Heart left ventricle (tissue), 13 donors: ENCODE data around the gene GBP3.
"Not testable (repeated sequence)": the region's sequence is repeated elsewhere in the genome, so short reads cannot be mapped to it uniquely, and the experiment has no call there.

Experiments used
- CTCF ChIP-seq, 12 donors: fragments of 200-600 bp; sonication (generic) in 4 of 12; IDR thresholded peaks; one replicate each; pipeline versions ENCODE4 v1.5.0 to v1.8.0; 2018 to 2022; ENCODE audit warnings: antibody characterized with exemption in 12 of 12, mild to moderate bottlenecking in 5 of 12
- POLR2A ChIP-seq, 2 donors: fragments of 450-650 bp; IDR thresholded peaks; one replicate each; pipeline ENCODE4 v1.6.1; 2017; ENCODE audit warnings: antibody characterized with exemption in 2 of 2, mild to moderate bottlenecking in 2 of 2, moderate library complexity in 2 of 2
- donor health status: ischemic (EF 13 %, LVEDD 7.1; RV severe dilation, severe dysfunction).
- donor health status: DM: no; HTN: yes; CAD: no.
- donor health status: DM: no; HTN: no; CAD: no.
- donor health status: ischemic (EF 25% LVEDD 6.9; RV normal size, moderate dysfunction).
- donor health status: ischemic (EF 25% LVEDD 5.7; RV mildly dilated, moderate dysfunction).
- donor health status: ischemic (EF 35%, LVEDD 5.7; RV mildly dilated, moderate dysfunction).
- donor health status: nonischemic (EF 11% LVEDD 7.7; RV severe dilation, severe dysfunction).
- donor health status: DM: yes; HTN: yes; CAD: no.
- donor health status: PGD.
- donor health status: ischemic (EF 29% LVEDD 5.4; RV normal size, mild dysfunction).
- donor health status: nonischemic (EF 23%, LVEDD 6.1; RV moderate dilation, normal function).

DNA sequence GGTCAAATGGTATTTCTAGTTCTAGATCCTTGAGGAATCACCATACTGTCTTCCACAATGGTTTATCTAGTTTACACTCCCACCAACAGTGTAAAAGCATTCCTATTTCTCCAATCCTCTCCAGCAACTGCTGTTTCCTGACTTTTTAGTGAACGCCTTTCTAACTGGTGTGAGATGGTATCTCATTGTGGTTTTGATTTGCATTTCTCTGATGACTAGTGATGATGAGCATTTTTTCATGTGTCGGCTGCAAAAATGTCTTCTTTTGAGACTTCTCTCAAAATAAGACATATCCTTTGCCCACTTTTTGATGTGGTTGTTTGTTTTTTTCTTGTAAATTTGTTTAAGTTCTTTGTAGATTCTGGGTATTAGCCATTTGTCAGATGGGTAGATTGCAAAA is 6.4 kb upstream of the GBP3 start:
- TF ChIP-seq CTCF, POLR2A (IDR thresholded peaks at IDR 0.05): not testable (repeated sequence)
